ENCODE data around the gene MOSMO.
"Not testable (repeated sequence)": the region's sequence is repeated elsewhere in the genome, so short reads cannot be mapped to it uniquely, and the experiment has no call there.

Gene MOSMO

GRCh38 chr16:22034503-22034902 is 26.6 kb downstream of the MOSMO start:
- TF ChIP-seq, protein P1, sequence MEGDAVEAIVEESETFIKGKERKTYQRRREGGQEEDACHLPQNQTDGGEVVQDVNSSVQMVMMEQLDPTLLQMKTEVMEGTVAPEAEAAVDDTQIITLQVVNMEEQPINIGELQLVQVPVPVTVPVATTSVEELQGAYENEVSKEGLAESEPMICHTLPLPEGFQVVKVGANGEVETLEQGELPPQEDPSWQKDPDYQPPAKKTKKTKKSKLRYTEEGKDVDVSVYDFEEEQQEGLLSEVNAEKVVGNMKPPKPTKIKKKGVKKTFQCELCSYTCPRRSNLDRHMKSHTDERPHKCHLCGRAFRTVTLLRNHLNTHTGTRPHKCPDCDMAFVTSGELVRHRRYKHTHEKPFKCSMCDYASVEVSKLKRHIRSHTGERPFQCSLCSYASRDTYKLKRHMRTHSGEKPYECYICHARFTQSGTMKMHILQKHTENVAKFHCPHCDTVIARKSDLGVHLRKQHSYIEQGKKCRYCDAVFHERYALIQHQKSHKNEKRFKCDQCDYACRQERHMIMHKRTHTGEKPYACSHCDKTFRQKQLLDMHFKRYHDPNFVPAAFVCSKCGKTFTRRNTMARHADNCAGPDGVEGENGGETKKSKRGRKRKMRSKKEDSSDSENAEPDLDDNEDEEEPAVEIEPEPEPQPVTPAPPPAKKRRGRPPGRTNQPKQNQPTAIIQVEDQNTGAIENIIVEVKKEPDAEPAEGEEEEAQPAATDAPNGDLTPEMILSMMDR (conservative IDR thresholded peaks at IDR 0.05; ENCODE audit: low read length) = no peak
- DNase-seq (ENCODE audit: low read depth) = no peak
- H3K4me3 ChIP-seq (ENCODE audit: low read length) = no peak overlapping the region

GRCh38 chr16:22035153-22035552 is 27.2 kb downstream of the MOSMO start:
- TF ChIP-seq, protein P1 (conservative IDR thresholded peaks at IDR 0.05; ENCODE audit: low read length) = no peak
- H3K4me3 ChIP-seq (ENCODE audit: low read length) = no peak overlapping the region
- no peak for DNase-seq (ENCODE audit: low read depth)

DNA sequence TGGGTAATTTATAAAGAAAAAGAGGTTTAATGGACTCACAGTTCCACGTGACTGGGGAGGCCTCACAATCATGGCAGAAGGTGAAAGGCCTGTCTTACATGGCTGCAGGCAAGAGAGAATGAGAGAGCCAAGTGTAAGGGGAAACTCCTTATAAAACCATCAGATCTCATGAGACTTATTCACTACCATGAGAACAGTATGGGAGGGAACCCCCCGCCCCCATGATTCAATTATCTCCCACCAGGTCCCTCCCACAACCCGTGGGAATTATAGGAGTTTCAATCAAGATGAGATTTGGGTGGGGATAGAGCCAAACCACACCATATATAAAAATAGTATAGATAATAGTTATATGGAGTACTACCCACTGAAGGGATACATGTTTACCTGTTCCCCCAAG is 36.0 kb downstream of the MOSMO start:
- H3K4me3 ChIP-seq (ENCODE audit: low read length); DNase-seq (ENCODE audit: low read depth): not testable (repeated sequence)

- DNase-seq (ENCODE audit: low read depth); H3K4me3 ChIP-seq (ENCODE audit: low read length): not testable (repeated sequence)
These were observed 38.0 kb downstream of the MOSMO start for GRCh38 chr16:22045888-22046287.

GRCh38 chr16:22050963-22051362 is 43.1 kb downstream of the MOSMO start:
- no peak overlapping the region for H3K4me3 ChIP-seq (ENCODE audit: low read length)
- TF ChIP-seq, protein P1 (conservative IDR thresholded peaks at IDR 0.05; ENCODE audit: low read length) = no peak
- DNase-seq (ENCODE audit: low read depth) = no peak

GRCh38 chr16:22052980-22053379 is 45.1 kb downstream of the MOSMO start:
- TF ChIP-seq, protein P1 (conservative IDR thresholded peaks at IDR 0.05; ENCODE audit: low read length) = no peak
- DNase-seq (ENCODE audit: low read depth) = no peak
- H3K4me3 ChIP-seq (ENCODE audit: low read length) = no peak overlapping the region

- H3K4me3 ChIP-seq (ENCODE audit: low read length) = no peak overlapping the region
- DNase-seq (ENCODE audit: low read depth) = no peak
- TF ChIP-seq, protein P1 (conservative IDR thresholded peaks at IDR 0.05; ENCODE audit: low read length) = no peak
These were observed 46.0 kb downstream of the MOSMO start for GRCh38 chr16:22053921-22054341.

GRCh38 chr16:22054847-22055590 is 47.1 kb downstream of the MOSMO start:
- DNase-seq (ENCODE audit: low read depth) = no peak
- TF ChIP-seq, protein P1 (conservative IDR thresholded peaks at IDR 0.05; ENCODE audit: low read length) = no peak
- no peak overlapping the region for H3K4me3 ChIP-seq (ENCODE audit: low read length)

Data from AG10803 (cell line).